Parathyroid adenoma (tissue), 2 donors: ENCODE data around the gene SLC1A2.

Experiments used
- H2AFZ ChIP-seq: fragments of 300-600 bp; sonication (generic); one replicate; pipeline ENCODE4 v1.7.0; 2017; ENCODE audit warnings: antibody characterized with exemption, mild to moderate bottlenecking
- H3K27ac ChIP-seq: fragments of 300-600 bp; sonication (generic); one replicate; pipeline ENCODE4 v1.7.0; 2017
- H3K27me3 ChIP-seq: fragments of 300-600 bp; sonication (generic); one replicate; pipeline ENCODE4 v1.7.0; 2017; ENCODE audit warnings: low read length; ENCODE audit not compliant: control insufficient read depth, insufficient read depth
- H3K36me3 ChIP-seq: fragments of 300-600 bp; sonication (generic); one replicate; pipeline ENCODE4 v1.7.0; 2017; ENCODE audit warnings: low read length; ENCODE audit not compliant: control insufficient read depth, insufficient read depth
- H3K4me1 ChIP-seq: fragments of 300-600 bp; sonication (generic); one replicate; pipeline ENCODE4 v1.7.0; 2017; ENCODE audit warnings: control low read depth
- H3K4me2 ChIP-seq: fragments of 300-600 bp; sonication (generic); one replicate; pipeline ENCODE4 v1.7.0; 2017; ENCODE audit warnings: low read length
- H3K4me3 ChIP-seq: fragments of 300-600 bp; sonication (generic); one replicate; pipeline ENCODE4 v1.7.0; 2017; ENCODE audit warnings: low read depth, low read length
- H3K79me2 ChIP-seq: fragments of 300-600 bp; sonication (generic); one replicate; pipeline ENCODE4 v1.7.0; 2017; ENCODE audit warnings: control low read depth
- H3K9ac ChIP-seq: fragments of 300-600 bp; sonication (generic); one replicate; pipeline ENCODE4 v1.7.0; 2017; ENCODE audit warnings: mild to moderate bottlenecking
- H3K9me3 ChIP-seq: fragments of 300-600 bp; sonication (generic); one replicate; pipeline ENCODE4 v1.7.0; 2017; ENCODE audit warnings: low read length; ENCODE audit not compliant: control insufficient read depth
- CTCF ChIP-seq: fragments of 300-600 bp; sonication (generic); IDR thresholded peaks from one replicate; pipeline ENCODE4 v1.7.0; 2017; ENCODE audit warnings: antibody characterized with exemption, mild to moderate bottlenecking
- donor health status: primary hyperparathyroidism.

Gene SLC1A2

GRCh38 chr11:35276396-35277145, 142.8 kb downstream of the SLC1A2 start:
- no peaks in the 10 kb centered on the region for H3K27me3 ChIP-seq
- no peak for TF ChIP-seq CTCF
- H3K79me2 ChIP-seq: no peaks in the 10 kb centered on the region
- no peaks in the 10 kb centered on the region for H3K9me3 ChIP-seq
- H3K27ac ChIP-seq: no peak overlapping the region
- no peak overlapping the region for H3K9ac ChIP-seq
- no peak overlapping the region for H2AFZ ChIP-seq
- H3K4me3 ChIP-seq: no peak overlapping the region
- no peaks in the 10 kb centered on the region for H3K36me3 ChIP-seq
- H3K4me2 ChIP-seq: no peak overlapping the region
- H3K4me1 ChIP-seq: no peaks in the 10 kb centered on the region

- H3K27ac ChIP-seq: no peak overlapping the region
- H3K9me3 ChIP-seq: no peaks in the 10 kb centered on the region
- no peak overlapping the region for H3K9ac ChIP-seq
- H3K4me3 ChIP-seq: no peak overlapping the region
- no peak overlapping the region for H3K4me2 ChIP-seq
- no peaks in the 10 kb centered on the region for H3K79me2 ChIP-seq
- no peak overlapping the region for H2AFZ ChIP-seq
- TF ChIP-seq CTCF: no peak
- H3K36me3 ChIP-seq: no peaks in the 10 kb centered on the region
- H3K4me1 ChIP-seq: no peaks in the 10 kb centered on the region
- no peaks in the 10 kb centered on the region for H3K27me3 ChIP-seq
Observed at GRCh38 chr11:35275786-35276170, 143.6 kb downstream of the SLC1A2 start.

- TF ChIP-seq CTCF: no peak
- no peak overlapping the region for H3K4me3 ChIP-seq
- no peaks in the 10 kb centered on the region for H3K27me3 ChIP-seq
- H3K9me3 ChIP-seq: no peaks in the 10 kb centered on the region
- H3K4me1 ChIP-seq: no peaks in the 10 kb centered on the region
- no peaks in the 10 kb centered on the region for H3K36me3 ChIP-seq
- H3K9ac ChIP-seq: no peak overlapping the region
- no peaks in the 10 kb centered on the region for H3K79me2 ChIP-seq
- no peak overlapping the region for H3K4me2 ChIP-seq
- no peak overlapping the region for H2AFZ ChIP-seq
- no peak overlapping the region for H3K27ac ChIP-seq
Observed at GRCh38 chr11:35274909-35275785, 144.2 kb downstream of the SLC1A2 start.

GRCh38 chr11:35272391-35272902, 146.9 kb downstream of the SLC1A2 start:
- no peak overlapping the region for H3K4me2 ChIP-seq
- no peaks in the 10 kb centered on the region for H3K9me3 ChIP-seq
- H3K27me3 ChIP-seq: no peaks in the 10 kb centered on the region
- no peaks in the 10 kb centered on the region for H3K36me3 ChIP-seq
- no peaks in the 10 kb centered on the region for H3K79me2 ChIP-seq
- no peak for TF ChIP-seq CTCF
- no peak overlapping the region for H3K27ac ChIP-seq
- no peak overlapping the region for H2AFZ ChIP-seq
- H3K4me3 ChIP-seq: no peak overlapping the region
- no peak overlapping the region for H3K9ac ChIP-seq
- H3K4me1 ChIP-seq: no peaks in the 10 kb centered on the region
